Measurements from ENCODE around the gene CACNA1I.

- TF ChIP-seq CTCF (IDR thresholded peaks at IDR 0.05; ENCODE audit: insufficient read depth, low read length, poor library complexity, severe bottlenecking) (no peak), EZH2phosphoT487 (conservative IDR thresholded peaks at IDR 0.05; ENCODE audit: low read length) (no peak)
Observed at GRCh38 chr22:39623603-39624500, 53.3 kb downstream of the CACNA1I start.

Measured in SU-DHL-6 (cell line).